T-helper 9 cell (primary cell): ENCODE measurements around the gene BCL2L13.
"Not testable (repeated sequence)": the region's sequence is repeated elsewhere in the genome, so short reads cannot be mapped to it uniquely, and the experiment has no call there.

Source experiments
- DNase-seq: peaks from one replicate; pipeline ENCODE4 v3.0.0-alpha.2; 2020

Gene BCL2L13

GRCh38 chr22:17729561-17729960, 91.0 kb downstream of the BCL2L13 start:
- no peak for DNase-seq

- DNase-seq = no peak
Observed at GRCh38 chr22:17732251-17732854, 93.8 kb downstream of the BCL2L13 start.

- DNase-seq = no peak
Observed at GRCh38 chr22:17733466-17733865, 94.9 kb downstream of the BCL2L13 start.

GRCh38 chr22:17734187-17734586, 95.6 kb downstream of the BCL2L13 start:
- no peak for DNase-seq

GRCh38 chr22:17738386-17739128, 100.0 kb downstream of the BCL2L13 start:
- DNase-seq = no peak

GRCh38 chr22:17739196-17739975, 100.8 kb downstream of the BCL2L13 start:
- no peak for DNase-seq

GRCh38 chr22:17741866-17742526, 103.4 kb downstream of the BCL2L13 start:
- no peak for DNase-seq

GRCh38 chr22:17742527-17742902, 104.0 kb downstream of the BCL2L13 start:
- peak; percentile 62 for DNase-seq

- DNase-seq = no peak
Observed at GRCh38 chr22:17743661-17744411, 105.3 kb downstream of the BCL2L13 start.

GRCh38 chr22:17744430-17744829, 105.9 kb downstream of the BCL2L13 start:
- no peak for DNase-seq

- DNase-seq = no peak
Observed at GRCh38 chr22:17746916-17747315, 108.4 kb downstream of the BCL2L13 start.

- no peak for DNase-seq
Observed at GRCh38 chr22:17748555-17749353, 110.2 kb downstream of the BCL2L13 start.

GRCh38 chr22:17749605-17750395, 111.2 kb downstream of the BCL2L13 start:
- no peak for DNase-seq

GRCh38 chr22:17751596-17751995, 113.0 kb downstream of the BCL2L13 start:
- DNase-seq = no peak

GRCh38 chr22:17753401-17753989, 114.9 kb downstream of the BCL2L13 start:
- DNase-seq = no peak

GRCh38 chr22:17754233-17754925, 115.8 kb downstream of the BCL2L13 start:
- DNase-seq = no peak

- DNase-seq = no peak
Observed at GRCh38 chr22:17761138-17761488, 122.6 kb downstream of the BCL2L13 start.

GRCh38 chr22:17763442-17763841, 124.9 kb downstream of the BCL2L13 start:
- DNase-seq = not testable (repeated sequence)

GRCh38 chr22:17764036-17764435, 125.5 kb downstream of the BCL2L13 start:
- DNase-seq = no peak

- DNase-seq = not testable (repeated sequence)
Observed at GRCh38 chr22:17764852-17765251, 126.3 kb downstream of the BCL2L13 start.
